Fibroblast of skin of abdomen (primary cell): ENCODE data around the gene CTBP2.
"Not testable (repeated sequence)": the region's sequence is repeated elsewhere in the genome, so short reads cannot be mapped to it uniquely, and the experiment has no call there.

Experiments used
- DNase-seq: peaks from one replicate; pipeline ENCODE4 v3.0.0-alpha.2; 2013

The CTBP2 gene

DNA sequence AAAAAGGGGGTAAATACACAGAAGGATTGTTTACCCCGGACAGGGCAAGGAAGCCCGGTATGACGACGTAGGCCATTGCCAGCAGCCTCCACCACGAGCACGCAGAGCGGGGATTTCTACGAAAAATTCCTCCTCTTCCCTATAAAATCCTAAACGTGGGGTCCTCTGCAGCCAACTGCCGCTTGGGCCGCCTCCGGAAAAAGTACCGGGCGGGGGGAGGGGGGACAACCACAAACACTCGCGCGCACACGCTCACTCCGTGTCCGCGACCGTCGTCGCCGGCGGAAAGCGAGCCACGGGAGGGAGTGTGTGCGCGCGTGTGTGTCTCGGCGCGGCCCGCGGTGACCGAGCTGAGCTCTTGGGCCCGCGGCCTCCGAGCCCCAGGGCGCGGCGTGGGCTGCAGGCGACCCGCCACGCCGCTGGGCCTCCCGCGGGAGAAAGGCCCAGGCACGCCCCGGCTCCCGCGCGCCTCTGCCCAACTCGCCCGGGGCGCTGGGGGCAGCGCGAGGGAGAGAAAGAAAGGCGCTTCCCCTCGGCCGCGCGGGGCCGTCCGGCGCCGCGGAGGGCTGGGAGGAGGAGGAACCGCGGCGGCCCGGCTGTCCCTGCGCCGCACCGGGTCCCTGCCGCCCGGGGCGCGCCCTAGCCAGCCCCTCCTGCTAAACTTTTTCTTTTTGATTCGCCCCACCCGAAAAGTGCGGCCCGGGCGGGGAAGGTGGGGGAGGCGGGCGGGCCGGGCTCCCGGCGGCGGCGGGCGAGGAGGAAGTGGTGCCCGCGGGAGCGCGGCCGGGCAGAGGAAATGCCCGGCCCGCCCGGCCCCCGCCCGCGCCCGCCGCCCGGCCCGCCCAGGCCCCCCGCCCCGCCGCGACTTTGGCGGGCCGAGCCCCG, 1.5 kb downstream of the CTBP2 start:
- DNase-seq = peak; percentile 58

DNA sequence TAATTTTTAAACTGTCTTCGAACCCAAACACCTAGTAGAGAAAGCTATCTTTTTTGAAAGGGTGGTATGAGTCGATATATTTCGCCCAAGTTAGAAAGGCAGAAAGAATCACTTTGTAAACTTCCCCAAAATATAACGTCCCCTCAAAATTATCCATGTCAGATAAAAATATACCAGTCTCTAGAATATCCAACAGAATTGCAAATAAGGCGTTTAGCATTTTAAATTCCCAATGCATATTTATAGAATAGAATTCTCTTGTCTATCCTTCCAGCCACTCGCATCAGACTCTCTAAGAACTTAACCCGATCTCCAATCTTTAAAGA, 2.1 kb downstream of the CTBP2 start:
- DNase-seq = no peak

DNA sequence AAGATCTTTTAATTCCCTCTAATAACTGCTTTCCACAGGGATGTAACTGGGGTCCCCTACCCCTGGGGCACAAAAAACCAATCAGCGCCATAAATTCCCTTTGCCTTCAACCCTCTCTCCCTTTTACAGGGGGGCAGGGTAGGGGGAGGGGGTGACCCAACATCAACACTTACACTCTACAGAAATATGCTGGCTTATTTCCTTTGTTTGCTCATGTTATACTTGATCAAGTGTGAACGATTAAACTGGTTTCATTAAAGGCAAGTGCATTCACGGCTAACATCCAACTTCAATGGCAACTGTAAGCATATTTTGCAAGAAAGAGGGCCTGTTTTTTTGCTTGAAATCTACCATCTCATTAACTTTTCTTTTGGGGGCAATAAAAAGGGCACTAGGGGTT, 2.9 kb downstream of the CTBP2 start:
- DNase-seq = no peak

DNA sequence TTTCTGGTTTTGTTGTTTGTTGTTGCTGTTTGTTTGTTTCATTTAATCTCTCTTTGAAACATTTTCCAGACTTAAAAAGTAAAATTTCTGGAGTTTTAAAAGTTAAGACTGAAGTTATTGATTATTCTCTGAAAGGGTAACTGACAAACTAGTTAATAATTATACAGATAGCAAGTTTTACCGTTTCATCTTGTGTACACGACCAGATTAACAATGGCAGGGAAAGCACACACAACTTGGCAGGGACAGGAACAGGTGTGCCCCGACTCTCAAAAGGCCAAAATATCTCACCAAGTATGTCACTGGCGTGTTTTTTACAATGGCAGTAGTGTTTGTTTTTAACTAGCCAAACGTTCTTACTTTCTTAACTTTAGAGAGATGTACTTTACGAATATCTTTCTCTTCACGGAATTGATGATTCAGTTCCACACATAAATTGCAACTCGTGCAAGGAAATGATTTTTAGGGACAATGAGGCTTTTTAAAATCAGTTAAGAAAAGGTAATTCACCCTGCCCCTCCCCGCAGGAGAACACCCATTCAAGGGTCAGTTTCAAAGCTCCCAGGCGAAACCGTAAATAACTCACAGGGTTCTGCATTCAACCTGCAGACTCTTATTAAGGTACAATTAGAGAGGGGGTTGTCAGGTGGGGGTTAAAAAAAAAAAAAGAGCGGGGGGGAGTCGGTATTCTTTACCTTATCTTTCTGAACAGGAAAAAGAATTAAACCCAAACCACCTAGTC, 3.5 kb downstream of the CTBP2 start:
- no peak for DNase-seq

DNA sequence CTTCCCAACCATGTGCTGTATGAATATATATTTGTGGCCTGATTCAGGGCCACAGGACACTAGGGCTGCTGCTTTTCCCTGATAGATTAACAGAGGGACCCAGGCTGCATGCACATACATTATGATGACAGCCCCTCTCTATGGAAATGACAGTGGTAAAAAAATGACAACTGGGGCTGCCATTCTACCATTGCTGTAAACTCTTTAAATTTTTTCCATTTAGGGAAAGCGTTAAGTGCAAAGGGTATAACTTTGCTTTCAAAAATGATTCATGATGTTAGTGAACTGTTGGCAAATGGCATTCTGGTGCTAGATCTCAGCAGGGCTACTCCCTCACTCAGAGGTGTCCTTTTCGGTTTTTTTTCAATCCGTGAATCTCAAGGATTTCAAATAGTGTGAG, 4.2 kb downstream of the CTBP2 start:
- DNase-seq = no peak

DNA sequence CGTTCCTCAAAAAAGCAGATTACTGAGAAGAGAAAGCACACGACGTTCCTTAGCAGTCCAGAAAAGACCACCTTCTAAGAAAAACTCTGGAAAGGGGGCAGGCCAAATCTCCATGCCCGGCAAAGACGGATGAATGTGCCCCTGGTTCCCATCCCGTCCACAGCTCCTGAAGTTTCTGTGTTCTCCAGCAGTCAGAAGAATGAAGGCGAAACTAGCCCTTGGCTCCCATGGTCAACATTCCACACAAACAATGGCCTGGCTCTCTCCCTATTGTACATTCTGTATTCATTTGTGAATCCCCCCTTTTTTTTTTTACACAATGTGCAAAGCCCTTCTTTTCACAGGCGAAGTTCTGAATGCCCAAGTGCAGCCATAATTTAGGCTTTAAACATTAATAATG, 5.3 kb downstream of the CTBP2 start:
- DNase-seq = no peak

DNA sequence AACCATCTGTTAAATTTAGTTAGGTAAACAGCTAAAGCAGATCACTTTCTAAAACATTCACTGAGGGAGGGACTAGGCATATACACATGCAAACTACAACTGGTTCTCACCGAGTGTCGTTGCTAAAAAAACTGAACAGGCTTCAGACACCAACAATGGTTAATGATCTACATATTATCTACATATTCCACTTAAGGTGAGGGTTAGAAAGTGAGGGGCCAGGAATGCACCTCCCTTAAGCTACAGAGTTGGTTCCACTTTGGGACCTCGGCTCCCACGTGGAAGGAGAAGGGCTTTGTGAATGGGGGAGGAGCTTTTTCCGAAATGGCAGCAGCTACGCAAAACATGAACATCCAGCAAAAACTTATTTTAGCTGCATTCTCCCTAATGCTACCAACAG, 5.8 kb downstream of the CTBP2 start:
- no peak for DNase-seq

DNA sequence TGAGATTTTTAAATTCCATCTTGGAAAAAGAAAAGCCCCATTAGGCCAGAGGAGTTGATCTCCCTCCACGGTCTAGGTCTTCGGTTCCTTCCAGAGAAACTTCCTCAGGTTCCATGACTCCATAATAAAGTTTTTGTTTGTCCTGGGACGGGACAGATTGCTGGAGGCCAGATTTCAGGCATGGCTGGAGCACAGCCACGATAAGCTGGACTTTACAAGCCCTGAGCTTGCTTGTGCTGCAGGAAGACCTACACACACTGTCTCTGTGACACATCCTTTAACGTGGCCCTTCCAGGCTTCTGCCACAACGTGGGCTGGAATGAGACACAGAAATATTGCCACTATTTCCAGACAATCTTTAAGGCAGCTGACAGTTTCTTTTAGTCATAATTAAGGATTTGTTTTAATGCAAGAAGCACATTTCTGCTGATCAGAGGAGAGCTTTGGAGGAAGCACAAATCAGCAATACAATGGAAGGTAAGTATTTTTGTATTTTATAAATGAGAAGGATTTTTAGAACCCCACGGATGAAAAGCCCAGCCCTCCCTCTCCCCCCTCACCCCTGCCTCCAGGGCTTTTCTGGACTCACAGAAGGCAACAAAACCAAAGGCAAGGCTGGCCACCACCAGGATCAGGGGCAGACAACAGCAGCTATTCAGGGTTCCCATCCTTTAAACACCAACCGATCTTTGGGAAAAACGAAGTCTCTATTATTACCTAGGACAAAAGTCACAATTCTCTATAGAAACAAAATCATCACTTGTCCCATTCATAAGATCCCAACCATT, 6.5 kb downstream of the CTBP2 start:
- DNase-seq = no peak

DNA sequence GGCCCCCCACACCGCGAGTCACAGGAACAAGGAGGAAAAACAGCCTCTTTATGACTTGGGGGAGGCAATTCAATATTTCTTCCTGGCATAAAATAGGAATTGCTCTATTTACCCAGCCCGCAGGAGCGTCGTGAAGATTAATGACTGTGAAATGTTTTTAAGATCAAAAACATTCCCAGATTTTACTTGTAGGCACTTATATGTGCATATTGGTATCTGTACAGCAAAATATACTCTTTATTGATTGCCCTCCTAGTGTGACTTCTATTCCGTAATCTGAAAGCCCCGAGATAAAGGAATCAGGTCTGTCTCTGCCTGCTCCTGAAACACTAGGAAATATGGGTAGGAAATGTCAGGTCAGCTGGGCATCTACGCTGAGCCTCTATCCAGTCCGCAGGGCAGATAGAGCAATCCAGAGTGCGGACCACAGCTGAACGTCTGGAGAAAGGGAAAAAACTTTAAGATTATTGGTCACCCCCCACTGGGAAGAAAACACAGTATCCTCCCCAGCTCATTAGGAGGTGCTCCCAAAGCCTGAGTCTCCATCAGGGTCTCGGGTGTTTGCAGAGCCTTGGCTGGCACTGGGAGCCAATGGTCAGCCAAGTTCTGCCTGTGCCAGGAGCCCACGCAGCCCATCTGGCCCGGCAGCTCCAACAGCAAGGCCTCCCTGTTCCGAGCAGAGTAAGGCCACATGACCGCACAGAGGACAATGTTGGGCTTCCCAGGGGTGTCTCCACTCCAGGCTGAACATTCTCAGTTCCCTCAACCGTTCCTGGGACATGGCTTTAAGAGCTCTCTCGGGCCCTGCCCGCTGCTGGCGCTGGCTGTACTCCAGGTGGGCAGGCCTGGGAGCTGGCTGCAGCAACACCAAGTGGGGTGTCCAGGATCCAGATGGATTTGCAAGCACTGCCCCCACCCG, 7.7 kb downstream of the CTBP2 start:
- DNase-seq = no peak

DNA sequence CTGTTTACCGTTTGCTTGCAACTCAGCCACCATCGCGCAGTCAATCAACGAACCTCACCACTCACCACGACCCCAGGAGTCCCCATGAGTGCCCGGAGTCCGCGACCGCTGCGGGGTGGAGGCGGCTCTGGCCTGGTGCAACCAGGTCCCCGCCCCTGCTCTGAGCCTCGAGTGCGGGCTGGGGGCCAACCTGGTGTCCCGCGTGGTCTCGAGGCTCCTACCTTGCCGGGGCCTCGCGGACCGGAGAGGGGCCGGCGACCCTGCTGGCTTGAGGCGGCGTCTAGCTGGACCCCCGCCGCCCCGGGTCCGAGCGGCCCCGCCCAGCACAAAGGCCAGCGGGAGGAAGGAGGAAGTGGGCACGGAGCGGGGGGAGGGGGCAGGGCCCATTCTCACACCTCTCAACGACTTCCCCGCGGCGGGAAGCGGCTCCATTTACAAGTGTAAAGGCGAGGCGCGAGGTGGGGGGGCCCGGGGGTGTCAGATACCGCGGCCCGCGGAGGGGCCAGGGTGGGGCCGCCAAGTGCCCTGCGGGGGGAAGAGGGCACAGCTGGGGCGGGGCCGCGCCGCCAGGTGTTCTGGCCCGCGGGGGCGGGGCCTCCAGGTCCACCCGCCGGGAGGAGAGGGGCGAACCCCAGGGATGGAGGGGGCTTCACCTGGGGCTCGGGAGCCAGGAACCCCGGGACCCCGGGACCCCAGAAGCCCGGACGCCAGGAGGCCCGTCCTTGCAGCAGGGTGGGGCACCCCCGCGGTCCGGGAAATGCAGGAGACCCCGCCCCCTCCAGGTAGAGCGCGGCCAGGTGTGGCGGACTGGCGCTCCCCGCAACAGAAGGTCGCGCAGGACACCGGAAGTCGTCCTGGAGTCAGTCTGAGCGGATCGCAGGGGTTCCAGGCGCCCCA, 8.6 kb downstream of the CTBP2 start:
- no peak for DNase-seq

DNA sequence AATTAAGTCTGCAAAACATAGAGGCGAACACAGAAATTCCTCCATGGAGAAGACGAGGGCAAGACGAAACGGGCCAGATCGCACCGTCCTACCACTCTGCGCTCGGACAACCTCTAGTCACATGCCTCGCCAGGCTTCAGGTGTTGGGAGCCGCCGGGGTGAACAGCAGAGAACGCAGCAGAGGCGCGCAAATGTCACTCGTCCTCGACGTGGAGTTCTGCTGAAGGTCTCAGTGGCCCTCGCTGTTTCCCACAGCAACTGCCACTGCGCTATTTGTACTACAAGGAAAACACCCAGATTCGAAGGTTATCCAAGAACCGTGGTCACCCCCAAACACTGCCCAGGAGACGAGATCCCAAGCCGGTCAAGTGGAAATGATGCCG, 9.2 kb downstream of the CTBP2 start:
- DNase-seq = no peak

DNA sequence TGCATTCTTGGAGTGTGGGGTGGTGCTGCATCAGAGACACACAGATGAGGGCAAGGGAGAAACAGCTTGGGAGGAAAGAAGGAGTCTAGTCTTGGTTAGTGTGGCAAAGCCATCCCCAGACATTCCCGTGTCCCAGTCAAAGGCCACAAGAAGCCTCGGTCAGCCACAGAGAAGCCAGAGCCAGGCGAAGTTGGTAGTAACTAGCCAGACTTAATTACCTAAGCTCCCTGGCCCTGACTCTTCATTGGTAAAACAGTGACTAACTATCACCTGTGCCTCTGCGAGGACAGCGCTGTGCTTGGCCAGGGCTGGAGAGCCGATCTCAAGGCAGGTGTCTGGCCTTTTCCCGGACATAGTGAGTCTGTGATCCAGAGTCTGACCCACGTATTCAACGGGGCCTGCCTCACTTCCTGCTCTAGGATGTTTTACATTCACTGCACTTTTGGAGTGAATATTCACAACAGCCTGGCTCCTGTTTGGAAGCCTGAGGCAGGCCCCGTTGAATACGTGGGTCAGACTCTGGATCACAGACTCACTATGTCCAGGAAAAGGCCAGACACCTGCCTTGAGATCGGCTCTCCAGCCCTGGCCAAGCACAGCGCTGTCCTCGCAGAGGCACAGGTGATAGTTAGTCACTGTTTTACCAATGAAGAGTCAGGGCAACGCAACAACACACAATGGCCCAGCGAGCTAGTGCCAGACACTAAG, 9.8 kb downstream of the CTBP2 start:
- DNase-seq = not testable (repeated sequence)

DNA sequence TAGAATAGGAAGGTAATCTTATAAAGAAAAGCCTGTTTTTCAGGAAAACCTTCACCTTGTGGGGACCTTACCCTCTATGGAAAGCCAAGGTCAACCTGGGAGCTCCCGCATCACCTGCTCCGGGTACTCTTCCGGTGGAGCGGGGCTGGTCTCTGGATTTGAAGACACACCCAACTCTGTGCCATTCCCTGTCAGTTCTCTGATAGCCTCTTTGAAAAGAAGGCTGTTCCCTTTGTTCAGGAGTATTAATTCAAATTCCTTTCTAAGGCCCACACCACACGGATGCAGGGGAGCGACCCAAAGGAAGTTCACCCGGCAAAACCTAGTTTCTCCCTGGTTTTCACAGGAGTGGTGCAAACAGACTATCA, 10.7 kb downstream of the CTBP2 start:
- no peak for DNase-seq

DNA sequence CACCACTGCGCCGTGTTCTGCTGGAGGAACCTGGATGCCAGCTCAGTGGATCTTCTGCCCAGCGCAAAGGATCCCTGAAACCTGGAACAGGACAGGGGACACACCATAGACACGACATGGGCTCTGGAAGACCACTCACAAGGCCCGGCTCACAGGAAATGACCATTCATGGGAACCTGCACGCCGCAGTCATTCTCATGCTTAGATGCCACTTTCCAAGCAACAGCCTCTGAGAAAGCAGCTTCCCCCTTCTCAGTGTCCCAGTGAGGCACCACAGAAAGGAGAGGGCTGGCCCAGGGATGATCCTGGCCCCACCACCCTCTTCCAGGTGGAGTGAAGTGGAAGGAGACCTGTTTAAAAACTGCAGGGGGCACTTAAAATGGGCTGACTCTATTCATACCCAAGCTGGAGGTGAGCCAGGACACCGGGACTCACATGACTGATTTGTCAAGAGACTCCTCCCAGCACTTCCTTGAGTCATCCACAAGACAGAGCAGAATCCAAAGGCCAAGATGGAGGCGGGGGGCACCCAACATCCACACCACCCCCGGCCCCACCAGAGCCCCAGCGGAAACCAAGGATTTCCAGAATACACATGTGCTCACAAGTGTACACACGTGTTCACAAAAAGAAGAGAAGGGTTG, 11.2 kb downstream of the CTBP2 start:
- peak; percentile 72 for DNase-seq

DNA sequence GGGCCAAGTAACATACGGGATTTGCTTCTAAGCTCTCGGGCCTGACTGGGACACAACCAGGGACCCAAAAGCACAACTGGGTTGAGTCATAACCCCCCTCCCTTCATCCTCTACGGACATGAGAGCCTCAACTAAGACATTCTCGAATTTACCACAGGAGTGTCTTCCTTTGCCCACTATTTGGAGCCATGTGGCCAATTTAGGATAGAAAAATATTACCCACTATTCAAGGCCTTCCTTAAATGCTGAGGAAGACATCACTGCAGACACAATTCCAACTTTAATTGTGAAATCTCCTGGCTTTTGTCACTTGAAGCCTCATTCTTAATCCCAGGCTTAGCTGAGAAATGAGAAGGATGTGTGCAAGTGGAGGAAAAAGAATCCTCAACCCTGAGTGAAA, 11.8 kb downstream of the CTBP2 start:
- no peak for DNase-seq

DNA sequence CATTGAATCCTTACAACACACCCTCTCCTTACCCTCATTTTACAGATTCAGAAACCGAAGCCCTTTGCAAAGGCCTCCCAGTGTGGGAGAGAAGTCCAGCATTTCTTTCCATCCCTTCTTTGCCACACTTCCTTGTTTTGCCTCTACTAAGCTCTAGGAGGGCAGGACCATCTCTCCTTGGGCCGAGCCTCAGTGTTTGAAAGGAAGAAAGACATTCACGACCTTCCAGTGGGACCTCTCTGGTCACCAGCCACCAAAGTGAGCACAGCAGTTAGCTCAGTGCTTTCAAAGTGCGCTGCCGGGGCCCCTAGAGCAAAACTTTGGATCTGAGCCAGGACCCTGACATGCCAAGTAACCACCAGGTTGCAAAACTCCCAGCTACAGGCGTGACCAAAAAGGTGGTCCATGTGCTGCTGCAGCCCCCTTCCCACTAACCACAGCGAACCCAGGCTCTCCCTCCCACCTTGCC, 12.4 kb downstream of the CTBP2 start:
- DNase-seq = peak; percentile 50

DNA sequence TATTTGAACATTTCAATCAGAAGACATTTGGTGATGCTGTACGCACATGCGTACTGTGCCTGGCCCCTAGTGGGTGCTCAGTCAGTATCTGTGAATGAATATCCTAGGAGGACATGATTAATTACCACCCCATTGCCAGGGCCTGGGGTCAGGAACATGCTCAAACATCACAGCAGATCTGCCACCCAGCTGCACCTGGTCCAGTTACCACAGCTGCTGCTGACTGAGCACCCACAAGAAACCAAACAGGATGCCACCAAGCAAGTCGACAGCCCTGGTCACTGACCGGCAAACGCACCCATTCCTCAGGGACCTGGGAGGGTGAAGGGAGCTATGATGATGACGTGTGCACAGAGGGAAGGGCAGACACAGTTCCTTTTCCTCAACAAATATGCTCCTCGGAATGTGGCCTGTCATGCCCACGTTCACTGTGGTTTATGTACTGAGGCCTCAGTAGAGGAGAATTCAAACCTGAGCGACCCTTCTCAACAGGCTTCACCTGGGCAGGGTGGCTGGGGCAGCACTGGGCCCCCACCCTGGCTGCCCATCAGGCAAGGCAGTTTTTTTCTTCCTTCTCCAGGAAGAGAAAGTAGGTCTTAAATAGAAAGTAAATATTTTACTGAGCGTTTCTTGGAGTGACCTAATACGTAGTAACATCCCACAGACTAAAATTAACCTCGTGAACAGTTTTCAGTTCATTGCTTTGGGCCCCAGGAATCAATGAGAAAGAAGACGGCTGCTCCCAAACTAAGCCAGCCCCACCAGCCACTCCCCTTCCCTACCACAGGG, 13.4 kb downstream of the CTBP2 start:
- DNase-seq = peak; percentile 56

DNA sequence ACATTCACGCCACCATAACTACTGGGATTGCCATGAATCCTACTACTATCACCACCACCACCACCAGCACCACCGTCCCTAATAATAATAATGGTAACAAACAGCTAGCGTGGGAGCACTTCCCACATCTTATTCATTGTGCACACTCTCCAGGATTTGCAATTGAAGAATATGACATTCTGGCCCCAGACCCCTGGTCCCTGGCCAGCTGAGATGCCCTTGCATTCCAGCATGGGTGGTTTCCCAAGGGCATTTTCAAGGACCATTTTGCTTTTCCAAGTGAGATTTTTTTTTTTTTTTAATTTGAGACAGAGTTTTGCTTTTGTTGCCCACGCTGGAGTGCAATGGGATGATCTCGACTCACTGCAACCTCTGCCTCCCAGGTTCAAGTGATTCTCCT, 14.7 kb downstream of the CTBP2 start:
- no peak for DNase-seq
